Endodermal cell (in vitro differentiated cells): Measurements from ENCODE around the gene PCGF1. TPM values are rescaled to one million over a fixed set of nuclear protein-coding genes. Genes with fewer than 3 reads are reported as not detected.

Experiments
- DNase-seq: peaks from one replicate; pipeline ENCODE4 v3.0.0-alpha.2; 2017
- H3K27ac ChIP-seq: 2 replicates; pipeline ENCODE4 v1.5.1; 2013; ENCODE audit warnings: mild to moderate bottlenecking, low read depth, low read length, moderate library complexity
- H3K27me3 ChIP-seq: 2 replicates; pipeline ENCODE4 v1.6.1; 2013; ENCODE audit warnings: mild to moderate bottlenecking, low read length, moderate library complexity; ENCODE audit not compliant: insufficient read depth, control insufficient read depth, poor library complexity, severe bottlenecking
- H3K36me3 ChIP-seq: 2 replicates; pipeline ENCODE4 v1.7.0; 2013; ENCODE audit warnings: mild to moderate bottlenecking, low read length, moderate library complexity; ENCODE audit not compliant: control insufficient read depth, insufficient read depth
- H3K4me1 ChIP-seq: one replicate; pipeline ENCODE4 v1.7.0; 2013; ENCODE audit warnings: low read length; ENCODE audit not compliant: control insufficient read depth, insufficient read depth
- H3K4me3 ChIP-seq: 2 replicates; pipeline ENCODE4 v1.5.1; 2013; ENCODE audit warnings: mild to moderate bottlenecking, low read length, moderate library complexity
- H3K9ac ChIP-seq: 2 replicates; pipeline ENCODE4 v1.6.1; 2013; ENCODE audit warnings: mild to moderate bottlenecking, low read length, moderate library complexity; ENCODE audit not compliant: poor library complexity, severe bottlenecking; ENCODE audit errors: extremely low read depth
- H3K9me3 ChIP-seq: 2 replicates; pipeline ENCODE4 v1.6.1; 2013; ENCODE audit warnings: mild to moderate bottlenecking, low read length, moderate library complexity; ENCODE audit not compliant: control insufficient read depth
- H3K27ac Mint-ChIP-seq: 2 replicates; pipeline ENCODE4 v1.8.0; 2020; ENCODE audit warnings: mixed read lengths
- H3K27me3 Mint-ChIP-seq: 2 replicates; pipeline ENCODE4 v1.8.0; 2021; ENCODE audit warnings: mild to moderate bottlenecking, mixed read lengths; ENCODE audit not compliant: insufficient read depth
- H3K36me3 Mint-ChIP-seq: 2 replicates; pipeline ENCODE4 v1.8.0; 2020; ENCODE audit warnings: low read depth, mixed read lengths
- H3K4me1 Mint-ChIP-seq: 2 replicates; pipeline ENCODE4 v1.8.0; 2020; ENCODE audit warnings: mixed read lengths
- H3K4me3 Mint-ChIP-seq: 2 replicates; pipeline ENCODE4 v1.8.0; 2020; ENCODE audit warnings: mild to moderate bottlenecking, moderate library complexity, mixed read lengths
- H3K9me3 Mint-ChIP-seq: 2 replicates; pipeline ENCODE4 v1.8.0; 2020; ENCODE audit warnings: mild to moderate bottlenecking, mixed read lengths
- WGBS, 2 experiments: methylation state at CpG; one replicate each; pipeline versions ENCODE4 v1.1.5 to v1.1.7; 2013; ENCODE audit warnings: missing lambda C conversion rate in 2 of 2, mixed read lengths in 1 of 2; ENCODE audit not compliant: insufficient coverage in 1 of 2, insufficient read length in 1 of 2; 5-methylcytosine and 5-hydroxymethylcytosine counted together
- total RNA-seq, 2 donors: library from RNA; stranded (reverse); fragmentation: NEBNext Ultra II Directional in 1 of 2; extraction: Animal tissue kit (Norgen Biotek cat#: 25700) in 1 of 2; gene quantifications; 2 replicates in 1 of 2; 3 replicates in 1 of 2; pipeline ENCODE4 v1.2.1, GENCODE V29; 2021
- TF ChIP-seq, protein P1 (sequence below): fragments of 200-600 bp; sonication (generic); conservative IDR thresholded peaks from 2 replicates; pipeline ENCODE4 v1.5.0; 2021; ENCODE audit warnings: antibody characterized with exemption, mild to moderate bottlenecking

Gene PCGF1
- total RNA-seq, 2 donors from 2014 or later, result 15.5 to 21.4 TPM

DNA sequence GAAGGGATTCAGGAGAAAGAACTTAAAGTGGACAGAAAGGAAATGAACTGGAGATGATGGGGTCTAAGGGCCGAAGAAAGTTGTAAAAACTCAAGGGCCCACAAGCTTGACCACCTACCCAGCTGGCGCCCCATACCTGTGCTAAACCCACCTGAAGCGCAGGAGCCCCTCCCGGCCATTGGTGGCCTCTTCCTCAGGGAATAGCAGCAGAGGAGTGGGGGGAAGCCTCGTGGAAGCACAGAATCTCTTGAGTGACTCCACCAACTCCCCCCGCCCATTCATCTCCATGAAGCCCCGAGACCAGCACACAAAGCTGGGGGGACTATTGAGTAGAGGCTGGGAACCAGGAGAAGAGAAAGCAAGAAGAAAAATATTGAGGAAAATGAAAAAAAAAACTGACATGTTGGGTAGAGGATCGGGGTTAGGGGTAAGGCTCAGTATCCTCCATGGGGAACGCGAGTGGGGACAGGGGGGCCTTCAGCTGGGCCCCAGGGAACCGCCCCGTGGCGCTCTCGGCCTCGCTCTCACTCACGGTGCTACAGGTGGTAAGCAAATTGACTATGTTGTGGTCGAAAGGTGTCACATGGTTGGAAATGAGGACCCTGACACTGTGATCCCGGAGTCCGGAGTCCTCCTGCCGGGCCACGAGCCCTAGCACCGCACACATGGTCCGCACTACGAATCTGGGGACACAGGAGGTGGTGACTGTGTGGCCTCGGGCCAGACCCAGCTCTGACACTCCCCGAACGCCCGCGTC lies 21.3 kb upstream of the PCGF1 start:
- H3K27ac ChIP-seq, result peak overlapping the region; percentile 45
- no peaks in the 10 kb centered on the region for H3K9me3 ChIP-seq
- 18 to 20% methylated on average over 16 to 29 of the region's 29 CpGs for WGBS, 2 experiments
- TF ChIP-seq, protein P1, sequence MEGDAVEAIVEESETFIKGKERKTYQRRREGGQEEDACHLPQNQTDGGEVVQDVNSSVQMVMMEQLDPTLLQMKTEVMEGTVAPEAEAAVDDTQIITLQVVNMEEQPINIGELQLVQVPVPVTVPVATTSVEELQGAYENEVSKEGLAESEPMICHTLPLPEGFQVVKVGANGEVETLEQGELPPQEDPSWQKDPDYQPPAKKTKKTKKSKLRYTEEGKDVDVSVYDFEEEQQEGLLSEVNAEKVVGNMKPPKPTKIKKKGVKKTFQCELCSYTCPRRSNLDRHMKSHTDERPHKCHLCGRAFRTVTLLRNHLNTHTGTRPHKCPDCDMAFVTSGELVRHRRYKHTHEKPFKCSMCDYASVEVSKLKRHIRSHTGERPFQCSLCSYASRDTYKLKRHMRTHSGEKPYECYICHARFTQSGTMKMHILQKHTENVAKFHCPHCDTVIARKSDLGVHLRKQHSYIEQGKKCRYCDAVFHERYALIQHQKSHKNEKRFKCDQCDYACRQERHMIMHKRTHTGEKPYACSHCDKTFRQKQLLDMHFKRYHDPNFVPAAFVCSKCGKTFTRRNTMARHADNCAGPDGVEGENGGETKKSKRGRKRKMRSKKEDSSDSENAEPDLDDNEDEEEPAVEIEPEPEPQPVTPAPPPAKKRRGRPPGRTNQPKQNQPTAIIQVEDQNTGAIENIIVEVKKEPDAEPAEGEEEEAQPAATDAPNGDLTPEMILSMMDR, result no peak
- peak overlapping the region; percentile 98 for H3K4me3 Mint-ChIP-seq
- H3K4me1 ChIP-seq, result no peaks in the 10 kb centered on the region
- H3K27ac Mint-ChIP-seq, result peak overlapping the region; percentile 98
- peak overlapping the region; percentile 90 for H3K9ac ChIP-seq
- H3K27me3 Mint-ChIP-seq, result peaks cover 5% of the 10 kb centered on the region
- H3K4me3 ChIP-seq, result peak overlapping the region; percentile 99
- no peak for DNase-seq
- H3K27me3 ChIP-seq, result peaks cover 4% of the 10 kb centered on the region
- H3K9me3 Mint-ChIP-seq, result no peaks in the 10 kb centered on the region
- peaks cover 32% of the 10 kb centered on the region for H3K36me3 Mint-ChIP-seq
- H3K36me3 ChIP-seq, result peaks cover 35% of the 10 kb centered on the region
- H3K4me1 Mint-ChIP-seq, result peaks cover 7% of the 10 kb centered on the region

DNA sequence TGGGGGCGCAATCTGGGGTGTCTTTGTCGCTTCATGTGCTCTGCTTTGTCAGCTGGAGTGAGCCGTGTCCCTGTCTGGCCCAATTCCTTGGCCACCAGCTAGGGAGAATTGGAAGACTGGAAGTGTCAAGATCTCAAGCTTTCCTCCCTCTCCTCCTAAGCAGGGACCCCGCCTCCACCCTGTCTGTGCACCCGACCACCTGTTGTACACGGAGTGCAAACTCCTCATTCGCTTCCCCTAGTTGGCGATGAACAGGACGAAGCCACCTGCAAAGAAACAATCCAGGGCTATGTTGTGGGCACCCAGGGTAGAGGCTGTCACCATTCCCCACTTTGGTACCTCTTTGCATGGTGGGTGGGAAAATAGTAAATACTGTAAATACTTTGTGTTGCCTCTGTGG lies 20.2 kb upstream of the PCGF1 start:
- no peaks in the 10 kb centered on the region for H3K9me3 Mint-ChIP-seq
- peak overlapping the region; percentile 98 for H3K4me3 Mint-ChIP-seq
- no peak for DNase-seq
- 94% methylated on average over 9 of the region's 9 CpGs; no CpG with 5 or more reads in 1 of the 2 experiments for WGBS, 2 experiments
- H3K9me3 ChIP-seq, result no peaks in the 10 kb centered on the region
- H3K4me1 Mint-ChIP-seq, result peaks cover 7% of the 10 kb centered on the region
- H3K27ac ChIP-seq, result no peak overlapping the region
- no peak overlapping the region for H3K9ac ChIP-seq
- H3K27me3 ChIP-seq, result peaks cover 15% of the 10 kb centered on the region
- peaks cover 32% of the 10 kb centered on the region for H3K36me3 Mint-ChIP-seq
- H3K27ac Mint-ChIP-seq, result no peak overlapping the region
- H3K4me3 ChIP-seq, result peak overlapping the region; percentile 99
- H3K27me3 Mint-ChIP-seq, result peaks cover 13% of the 10 kb centered on the region
- H3K4me1 ChIP-seq, result no peaks in the 10 kb centered on the region
- peaks cover 35% of the 10 kb centered on the region for H3K36me3 ChIP-seq
- TF ChIP-seq, protein P1, result no peak

DNA sequence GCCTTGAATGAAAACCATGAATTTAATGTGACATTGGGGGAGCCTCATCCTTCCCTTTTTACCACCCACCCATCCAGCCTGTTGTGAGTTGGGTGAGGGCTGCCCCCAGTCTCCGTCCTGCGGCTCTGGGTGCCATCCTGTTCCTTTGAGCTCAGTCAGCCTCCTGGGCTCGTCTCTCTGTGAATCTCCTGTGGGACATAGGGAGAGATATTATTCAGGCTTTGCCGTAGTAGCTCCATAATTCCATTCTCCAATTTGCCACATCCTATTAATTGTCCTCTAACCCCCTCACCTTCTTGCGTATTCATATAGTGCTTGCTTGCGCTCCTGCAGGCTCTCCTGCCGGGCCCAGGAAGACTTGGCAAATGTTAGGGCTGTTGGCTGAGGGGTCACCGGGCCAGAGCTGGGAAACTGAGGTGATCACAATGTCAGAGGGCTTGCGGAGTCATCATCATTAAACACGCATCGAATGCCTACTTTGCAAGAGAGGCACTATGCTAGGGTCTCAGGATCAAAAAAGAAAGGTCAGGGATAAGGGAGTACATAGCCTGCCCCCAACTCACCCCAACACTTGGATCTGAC lies 19.2 kb upstream of the PCGF1 start:
- H3K27me3 ChIP-seq, result peaks cover 25% of the 10 kb centered on the region
- TF ChIP-seq, protein P1, result no peak
- H3K9me3 Mint-ChIP-seq, result no peaks in the 10 kb centered on the region
- H3K27ac ChIP-seq, result no peak overlapping the region
- WGBS, 2 experiments, result 96 to 98% methylated on average over 6 to 11 of the region's 11 CpGs
- no peak overlapping the region for H3K4me3 ChIP-seq
- H3K36me3 ChIP-seq, result peaks cover 26% of the 10 kb centered on the region
- peaks cover 23% of the 10 kb centered on the region for H3K27me3 Mint-ChIP-seq
- no peak overlapping the region for H3K9ac ChIP-seq
- no peak for DNase-seq
- peaks cover 27% of the 10 kb centered on the region for H3K36me3 Mint-ChIP-seq
- no peaks in the 10 kb centered on the region for H3K9me3 ChIP-seq
- H3K27ac Mint-ChIP-seq, result no peak overlapping the region
- no peak overlapping the region for H3K4me3 Mint-ChIP-seq
- peaks cover 7% of the 10 kb centered on the region for H3K4me1 Mint-ChIP-seq
- no peaks in the 10 kb centered on the region for H3K4me1 ChIP-seq
